HG03108 (cell line): Measurements from ENCODE around the gene TMEM260.

Source experiments
- ATAC-seq: cut with Tn5 transposase; IDR thresholded peaks from one replicate; pipeline ENCODE4 v1.9.1; 2021; ENCODE audit warnings: moderate library complexity; ENCODE audit not compliant: unreplicated experiment

Gene TMEM260

DNA sequence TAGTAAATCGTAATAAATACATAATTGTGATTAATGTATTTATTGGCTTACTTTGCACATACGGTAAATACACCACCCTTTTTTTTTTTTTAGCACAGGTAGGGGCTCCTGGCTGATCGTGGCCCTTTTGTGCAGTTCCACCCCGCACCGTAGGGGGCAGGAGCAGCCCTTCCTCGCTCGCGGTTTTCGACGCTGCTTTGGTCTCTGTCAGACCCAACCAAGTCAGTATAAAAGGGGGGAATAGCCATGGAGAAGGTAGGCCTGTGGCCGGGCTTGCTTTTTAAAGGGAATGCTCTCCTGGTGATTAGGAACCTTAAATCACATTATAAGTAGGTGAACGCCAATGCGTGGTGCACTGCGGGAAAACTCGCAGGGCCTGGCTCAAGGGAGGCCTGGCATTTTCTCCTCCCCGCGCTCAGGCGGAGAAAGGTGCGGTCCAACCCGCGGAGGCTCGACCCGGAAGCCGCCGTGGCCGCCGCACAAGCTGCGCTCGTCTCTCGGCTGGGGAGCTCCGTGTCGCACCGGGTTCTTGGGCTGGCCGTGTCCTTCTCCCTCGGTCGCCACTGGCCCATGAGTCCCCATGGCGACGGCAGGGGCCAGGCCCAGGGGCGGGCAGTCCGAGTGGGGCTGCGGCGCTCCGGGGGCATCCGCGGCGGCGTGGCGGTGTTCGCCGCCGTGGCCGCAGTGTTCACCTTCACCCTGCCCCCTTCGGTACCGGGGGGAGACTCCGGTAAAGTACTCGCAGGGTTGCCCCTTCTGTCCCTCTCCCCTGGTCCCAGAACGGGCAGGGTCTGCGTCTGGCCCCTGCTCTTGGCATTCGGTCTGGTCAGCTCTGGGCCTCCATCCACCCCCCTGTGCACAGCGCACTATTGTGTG is at the start of gene TMEM260:
Gene TMEM260 (plus strand): TSS at position 454 of the 876 bp plus-strand sequence. CDS start 117 bp downstream, at position 571.
- ATAC-seq = peak; percentile 86

DNA sequence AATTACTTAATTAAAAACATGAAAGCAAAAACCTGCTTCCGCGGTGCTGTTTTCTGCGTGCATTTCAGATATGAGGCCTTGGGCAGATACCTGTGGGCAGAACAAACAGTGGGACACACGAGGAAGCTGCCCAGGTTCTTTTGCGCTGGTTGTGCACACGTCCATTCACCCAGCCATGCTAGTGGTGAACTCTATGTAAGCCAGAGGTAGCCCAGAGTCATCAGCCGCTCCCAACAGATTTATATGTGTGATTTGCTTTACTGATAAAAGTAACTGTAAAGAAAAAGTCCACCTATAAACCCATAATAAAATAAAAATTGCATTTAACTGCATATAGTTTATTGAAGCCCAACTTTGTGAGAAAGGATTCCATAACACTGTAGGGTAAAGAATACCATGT is 47.1 kb upstream of the TMEM260 start:
- no peak for ATAC-seq

DNA sequence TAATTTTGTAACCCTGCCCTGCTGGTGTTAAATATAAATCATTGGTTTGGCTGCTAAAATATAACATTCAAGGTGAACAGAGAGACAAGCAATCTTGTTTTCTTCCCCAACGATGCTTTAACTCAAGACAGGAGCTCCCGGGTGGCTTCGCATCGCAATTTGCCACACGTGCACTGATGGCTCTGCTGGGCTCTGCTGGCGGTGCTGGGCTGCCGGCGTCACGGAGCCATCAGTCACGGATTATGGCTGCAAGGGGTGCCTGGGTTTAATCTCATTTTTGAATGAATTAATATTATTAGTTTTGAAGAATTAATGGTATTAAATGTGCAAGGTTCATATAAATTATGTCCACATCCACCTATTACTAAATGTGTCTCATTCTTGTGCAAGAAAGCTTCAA is 44.9 kb upstream of the TMEM260 start:
- ATAC-seq = no peak

DNA sequence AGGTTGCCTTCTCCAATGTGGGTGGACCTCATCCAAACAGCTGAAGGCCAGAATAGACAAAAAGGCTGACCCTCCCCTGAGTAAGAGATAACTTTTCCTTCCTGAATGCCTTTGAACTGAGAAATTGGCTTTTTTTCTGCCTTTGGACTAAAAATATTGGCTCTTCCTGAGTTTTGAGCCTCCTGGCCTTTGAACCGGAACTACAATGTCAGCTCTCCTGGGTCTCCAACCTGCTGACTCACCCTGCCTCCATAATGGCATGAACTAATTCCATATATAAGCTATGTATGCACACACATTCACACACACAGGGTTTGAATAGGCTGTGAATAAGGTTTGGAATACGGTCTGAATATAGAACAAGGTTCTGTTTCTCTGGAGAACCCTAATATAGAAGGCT is 39.7 kb upstream of the TMEM260 start:
- ATAC-seq = no peak

DNA sequence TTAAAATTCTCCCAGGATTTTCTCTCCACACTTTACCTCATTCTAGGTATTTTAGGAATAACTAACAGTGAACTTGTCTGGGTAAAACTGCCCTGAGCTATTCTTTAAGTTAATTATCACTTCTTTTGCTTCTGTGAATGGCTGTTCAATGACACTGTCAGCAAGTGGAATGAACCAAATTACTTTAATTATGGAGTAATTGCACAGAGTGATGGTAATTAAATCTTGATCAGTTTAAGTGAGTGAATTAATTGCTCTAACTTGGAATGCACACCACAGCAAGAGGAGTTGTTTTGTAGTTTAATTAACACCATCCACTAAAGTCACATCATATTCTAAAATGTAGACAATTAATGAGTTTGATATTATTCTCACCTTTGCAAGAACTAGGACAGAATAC is 36.2 kb upstream of the TMEM260 start:
- ATAC-seq = no peak

DNA sequence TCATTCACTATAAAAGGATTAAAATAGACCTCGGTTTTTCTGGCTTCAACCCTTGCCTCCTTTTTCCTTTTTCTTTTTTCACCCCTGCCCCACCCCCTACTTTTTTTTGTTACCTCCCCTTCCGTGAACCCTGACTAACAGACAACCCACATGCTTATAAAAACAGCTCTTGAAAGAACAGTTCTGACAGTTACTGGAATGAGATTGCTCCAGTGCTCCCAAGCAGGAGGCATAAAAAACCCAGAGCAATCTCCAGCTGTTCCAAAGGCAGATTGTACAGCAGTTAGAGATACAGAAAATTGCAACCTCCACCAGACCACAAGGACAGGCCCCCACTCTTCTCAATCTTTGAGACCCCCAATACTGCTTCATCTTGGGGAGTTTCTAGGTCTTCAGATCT is 29.9 kb upstream of the TMEM260 start:
- no peak for ATAC-seq

DNA sequence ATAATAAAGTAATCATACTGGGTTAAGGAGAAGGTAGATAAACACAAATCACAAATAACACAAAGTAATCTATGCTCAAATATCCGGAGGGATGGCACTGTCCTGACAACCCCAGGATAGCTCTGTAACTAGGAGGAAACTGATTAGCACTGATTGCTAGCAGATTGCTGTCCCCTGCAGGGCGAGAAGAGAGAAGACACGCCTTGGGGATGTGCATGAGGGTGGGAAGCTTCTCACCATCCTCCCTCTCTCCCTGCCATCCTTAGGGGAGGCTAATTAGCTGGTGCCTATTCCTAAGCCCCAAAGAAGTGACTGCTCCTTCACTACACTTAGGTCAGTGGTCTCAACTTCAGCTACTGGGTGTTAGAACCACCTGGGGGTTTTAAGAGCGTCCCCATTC is 27.0 kb upstream of the TMEM260 start:
- ATAC-seq = no peak

DNA sequence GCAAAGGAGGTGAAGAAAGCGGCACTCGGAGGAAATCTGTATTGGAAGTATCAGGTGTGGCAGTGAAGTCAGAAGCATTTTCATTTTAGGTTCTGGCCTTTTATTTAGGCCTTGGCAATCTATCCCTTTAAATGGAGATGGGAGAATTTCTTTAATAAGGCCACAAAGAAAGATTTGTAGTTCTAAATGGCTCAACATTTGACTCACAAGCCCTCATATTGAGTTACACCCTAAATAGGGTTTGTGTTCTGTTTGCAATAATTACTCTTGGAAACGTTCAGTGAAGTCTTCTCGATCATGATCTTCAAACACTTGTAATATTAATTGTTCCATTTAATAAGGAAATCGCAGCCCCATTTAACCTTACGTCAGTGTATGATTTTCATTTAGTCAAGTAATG is 25.3 kb upstream of the TMEM260 start:
- no peak for ATAC-seq

DNA sequence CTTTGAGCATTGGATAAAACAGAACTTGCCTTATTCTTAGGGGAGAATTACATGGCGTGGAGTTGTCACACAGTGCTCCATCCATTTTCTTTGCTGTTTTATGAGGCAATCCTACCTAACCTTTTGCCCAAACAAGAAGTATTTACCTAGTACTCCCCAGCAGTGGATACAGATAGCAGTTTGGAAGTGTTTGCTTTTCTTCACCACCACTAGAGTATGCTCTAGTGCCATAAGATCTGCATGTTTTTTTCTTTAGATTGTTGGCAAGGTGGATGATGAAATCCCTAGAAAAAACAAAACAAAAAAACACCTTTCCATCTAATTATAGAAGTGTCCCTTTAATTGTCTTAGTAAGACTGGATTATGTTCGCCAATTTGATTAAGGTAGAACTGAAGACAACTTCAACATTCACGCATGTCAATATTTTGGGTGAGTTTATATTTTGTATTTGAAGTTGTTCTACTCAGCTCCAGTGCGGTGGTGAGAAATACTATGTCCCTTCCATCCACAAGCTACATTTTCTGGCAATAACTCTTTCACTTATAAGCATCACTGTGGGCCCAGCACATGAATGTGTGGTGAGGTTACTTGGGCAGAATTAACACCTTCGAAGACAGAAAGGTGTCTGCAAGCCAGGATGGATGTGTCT is 23.6 kb upstream of the TMEM260 start:
- ATAC-seq = no peak

DNA sequence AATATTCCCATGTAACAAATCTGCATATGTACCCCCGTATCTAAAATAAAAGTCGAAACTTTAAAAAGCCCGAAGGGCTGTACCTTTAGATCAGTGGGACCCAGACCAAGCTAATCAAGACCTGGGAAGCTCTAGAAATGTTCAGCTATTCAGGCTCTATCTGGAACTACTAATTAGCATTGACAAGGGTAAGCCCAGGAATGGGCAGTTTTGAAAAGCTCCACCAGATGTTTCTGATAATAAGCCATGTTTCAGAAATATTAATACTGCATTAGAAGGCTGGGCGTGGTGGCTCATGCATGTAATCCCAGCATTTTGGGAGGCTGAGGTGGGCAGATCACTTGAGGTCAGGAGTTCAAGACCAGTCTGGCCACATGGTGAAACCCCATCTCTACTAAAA is 20.4 kb upstream of the TMEM260 start:
- ATAC-seq = no peak

DNA sequence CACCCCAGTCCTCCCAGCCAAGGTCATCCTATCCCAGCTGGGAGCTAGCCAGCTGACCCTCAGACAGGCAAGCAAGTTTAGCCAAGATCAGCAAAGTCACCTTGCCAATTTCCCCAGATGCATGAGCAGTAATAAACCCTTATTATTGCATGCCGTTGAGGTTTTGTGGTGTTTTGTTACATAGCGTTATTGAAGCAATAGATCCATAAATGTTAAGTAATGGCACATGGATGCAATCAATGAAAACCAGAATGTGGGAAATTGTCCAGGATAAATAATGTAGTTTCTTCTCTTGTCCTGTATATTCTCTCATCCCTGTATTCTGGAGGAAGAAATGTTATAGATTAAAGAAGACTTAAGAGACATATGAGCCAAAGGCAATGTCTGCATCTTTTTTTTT is 18.0 kb upstream of the TMEM260 start:
- no peak for ATAC-seq

DNA sequence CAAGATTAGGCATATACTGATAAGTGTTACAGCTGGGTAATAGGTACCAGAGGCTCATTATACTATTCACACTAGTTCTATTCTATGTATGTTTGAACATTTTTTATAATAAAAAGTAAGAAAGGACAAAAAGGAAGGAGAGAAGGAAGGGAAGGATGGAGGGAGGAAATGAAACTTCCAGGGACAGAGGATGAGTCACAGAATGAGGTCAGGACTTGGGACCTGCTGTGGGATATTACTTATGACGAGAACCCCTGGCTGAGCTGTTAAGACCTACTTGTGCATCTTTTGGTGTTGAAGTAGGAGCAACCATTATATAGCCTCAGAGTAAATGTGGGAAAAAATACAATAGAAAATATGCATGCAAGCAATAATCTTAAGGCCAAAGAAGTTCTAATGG is 16.7 kb upstream of the TMEM260 start:
- ATAC-seq = no peak

DNA sequence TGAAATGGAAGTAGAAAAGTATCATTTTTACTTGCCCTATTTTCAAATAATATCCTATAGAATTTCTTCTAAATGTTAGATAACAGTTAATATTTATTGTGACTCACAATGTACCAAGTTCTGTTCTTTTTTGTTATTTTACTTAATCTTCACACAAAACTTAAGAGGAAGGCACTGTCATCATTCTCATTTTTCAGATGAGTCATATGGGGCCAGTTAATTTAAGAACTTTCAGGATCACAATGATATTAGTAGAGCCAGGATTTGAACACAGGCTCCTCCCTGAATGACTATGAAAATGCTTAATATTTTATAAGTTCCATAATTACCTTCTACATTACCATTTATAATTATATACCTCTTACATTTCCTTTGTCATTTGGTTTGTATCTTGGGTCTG is 10.4 kb upstream of the TMEM260 start:
- no peak for ATAC-seq

DNA sequence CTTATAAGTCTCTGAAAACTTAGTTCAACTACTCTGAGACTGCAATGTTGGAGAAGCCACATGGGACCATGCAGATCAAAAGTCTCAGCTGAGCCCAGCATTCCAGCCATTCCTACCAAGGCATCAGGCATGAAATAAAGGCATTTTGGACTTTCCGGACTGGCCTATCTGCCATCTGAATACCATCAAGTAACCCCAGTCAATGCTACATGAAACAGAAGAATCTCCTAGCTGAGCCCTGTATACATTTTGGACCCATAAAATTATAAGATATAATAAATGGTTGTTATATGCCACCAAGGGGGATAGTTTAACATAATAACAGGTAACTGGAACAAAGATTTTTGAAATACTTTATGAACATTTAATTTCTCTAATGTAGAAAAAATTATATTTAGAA is 9.3 kb upstream of the TMEM260 start:
- no peak for ATAC-seq

DNA sequence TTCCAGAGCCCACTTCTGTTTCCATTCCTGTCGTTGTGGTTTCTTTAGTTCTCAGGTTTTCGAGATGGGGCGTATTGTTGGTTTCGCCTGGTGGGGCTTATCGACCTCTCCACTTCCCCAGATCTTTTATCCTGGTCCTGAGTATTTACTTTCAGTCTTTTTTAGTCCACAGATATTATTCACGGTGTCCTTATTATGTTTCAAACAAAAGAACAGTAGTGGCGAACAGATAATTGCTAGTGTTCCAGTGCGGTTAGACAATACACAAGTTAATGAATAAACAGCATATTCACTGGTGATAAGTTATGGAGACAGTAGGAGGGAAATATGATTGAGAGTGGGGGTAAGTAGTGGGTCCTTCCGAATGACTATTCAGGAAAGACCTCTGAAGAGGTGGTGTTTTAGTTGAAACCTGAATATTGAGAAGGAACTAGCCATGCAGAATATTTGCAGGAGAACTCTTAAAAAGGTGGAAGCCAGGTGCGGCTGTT is 668 bp downstream of the TMEM260 start:
- ATAC-seq = no peak

DNA sequence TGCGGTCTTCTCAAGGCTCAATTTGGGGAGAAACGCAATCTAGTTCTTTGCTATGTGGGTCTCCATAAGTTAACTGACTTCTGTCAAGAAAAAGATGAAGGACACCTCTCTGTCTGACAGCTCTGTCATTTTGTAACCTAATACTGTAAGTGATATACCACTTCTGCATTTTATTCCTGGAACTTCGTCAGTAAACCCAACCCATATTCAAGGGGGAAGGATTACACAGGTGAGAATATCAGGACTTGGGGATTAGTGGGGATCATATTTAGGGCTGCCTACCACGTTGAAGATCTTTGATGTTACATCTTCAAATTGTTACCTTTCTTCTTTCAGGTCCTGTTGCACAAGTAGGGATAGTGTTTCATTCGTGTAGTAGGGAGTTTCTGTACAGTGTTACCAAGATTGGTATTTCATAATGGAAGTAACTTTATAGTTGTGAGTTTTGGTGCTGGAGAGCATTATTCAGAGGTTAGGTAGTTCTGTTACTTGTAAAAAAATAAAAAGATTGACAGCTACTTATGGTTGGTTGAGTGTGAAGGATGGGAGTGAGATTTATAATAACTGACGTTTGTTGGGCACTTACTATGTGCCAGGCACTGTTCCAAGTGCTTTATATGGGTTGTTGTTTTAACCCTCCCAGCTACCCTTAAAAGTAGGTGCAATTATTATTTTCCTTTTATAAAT is 1.6 kb downstream of the TMEM260 start:
- no peak for ATAC-seq

DNA sequence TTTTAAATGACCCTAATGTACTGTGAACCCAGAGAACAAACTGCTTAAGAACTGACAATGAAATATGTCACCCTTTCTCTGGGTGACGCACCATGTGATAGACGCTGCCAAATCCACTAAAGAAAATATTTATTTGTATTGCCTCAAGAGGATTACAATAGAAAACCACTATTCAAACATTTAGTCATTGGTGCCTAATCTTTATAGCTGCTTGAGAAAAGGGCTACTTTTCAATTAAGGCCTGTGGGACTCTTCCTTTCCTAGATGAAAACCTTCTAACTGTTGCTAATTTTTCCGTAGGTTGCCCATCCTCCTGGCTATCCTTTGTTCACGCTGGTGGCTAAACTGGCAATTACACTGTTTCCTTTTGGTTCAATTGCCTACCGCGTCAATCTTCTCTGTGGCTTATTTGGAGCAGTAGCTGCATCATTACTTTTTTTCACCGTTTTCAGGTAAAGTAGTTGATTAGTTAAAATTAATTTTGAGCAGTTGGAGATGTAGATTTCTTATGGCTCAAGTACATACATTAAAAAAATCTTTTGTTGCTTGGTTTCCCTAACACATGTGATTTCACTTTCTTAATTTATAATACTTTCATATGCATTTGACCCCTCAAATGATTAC is 6.0 kb downstream of the TMEM260 start:
- no peak for ATAC-seq

DNA sequence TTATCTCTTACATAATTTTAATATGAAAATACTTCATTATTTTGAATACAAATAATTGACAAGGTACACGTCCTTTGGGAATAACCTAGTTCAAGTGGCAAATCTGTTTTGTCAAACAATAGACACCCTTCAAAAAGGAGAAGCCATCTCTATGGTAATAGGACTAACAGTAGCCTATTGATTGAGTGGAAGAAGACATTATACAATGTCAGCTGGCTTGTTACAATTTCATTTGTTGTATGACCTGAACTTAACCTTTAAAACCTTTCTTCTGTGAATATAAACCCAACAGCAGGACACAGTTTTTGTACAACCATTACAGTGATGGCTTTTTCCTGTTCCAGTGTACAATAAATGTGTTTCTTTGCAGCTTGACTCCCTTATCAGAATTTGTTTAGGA is 8.1 kb downstream of the TMEM260 start:
- ATAC-seq = no peak

DNA sequence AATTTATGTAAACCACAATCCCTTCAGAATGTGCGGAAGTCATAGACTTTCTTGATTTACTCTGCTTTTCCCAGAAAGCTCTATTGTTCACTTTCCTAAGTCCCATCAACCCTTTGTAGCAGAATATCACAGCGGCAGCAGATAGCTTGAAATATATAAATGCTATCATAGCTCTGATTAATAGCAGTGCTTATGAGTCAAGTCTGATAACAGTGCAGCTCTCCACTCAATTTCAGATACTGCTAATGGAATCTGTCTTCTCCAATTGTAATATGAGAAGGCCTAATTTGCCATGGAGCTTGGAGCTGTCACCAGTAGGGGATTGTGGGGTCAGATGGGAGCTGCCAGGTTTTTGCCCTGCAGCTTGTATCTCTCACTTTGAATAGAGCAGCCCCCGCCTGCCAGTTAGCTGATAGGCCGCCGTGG is 10.9 kb downstream of the TMEM260 start:
- no peak for ATAC-seq

DNA sequence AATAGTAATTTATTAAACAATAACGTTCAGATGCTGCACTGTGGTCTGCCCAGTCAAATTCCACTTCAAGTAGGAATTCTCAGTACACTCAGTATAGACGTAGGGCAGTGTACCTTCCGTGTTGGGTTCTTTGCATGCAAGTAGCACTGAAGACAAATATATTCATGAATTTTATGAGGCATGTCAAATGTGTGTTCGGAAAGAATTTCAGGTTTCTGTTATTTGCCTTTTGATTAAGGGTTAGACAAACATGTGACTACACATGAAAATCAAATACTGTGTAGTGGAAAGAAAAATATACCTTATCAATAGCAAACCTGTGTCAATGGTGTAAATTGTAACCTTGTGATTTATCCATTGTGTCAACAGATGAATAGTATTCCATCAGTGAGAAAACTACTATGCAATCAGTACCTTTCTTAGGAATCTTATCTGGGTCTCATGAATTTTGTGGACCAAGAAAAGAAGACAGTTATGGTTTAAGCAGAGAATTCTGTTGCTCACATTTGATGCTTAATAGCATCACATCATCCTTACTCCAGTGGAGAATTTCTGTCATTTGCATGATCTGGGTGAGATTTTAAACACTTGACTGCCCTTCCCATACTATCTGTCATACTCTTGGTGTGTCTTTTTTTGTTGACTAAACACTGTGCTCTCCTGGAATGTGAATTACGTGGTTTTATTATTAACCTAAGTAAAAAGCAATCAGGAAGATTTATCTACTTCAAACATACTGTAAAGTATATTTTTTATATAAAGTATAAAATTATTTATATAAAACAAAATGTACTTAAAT is 13.3 kb downstream of the TMEM260 start:
- no peak for ATAC-seq
